Central memory CD8-positive, alpha-beta T cell (primary cell): ENCODE results near the gene EXOC3.
"Not testable (repeated sequence)": the region's sequence is repeated elsewhere in the genome, so short reads cannot be mapped to it uniquely, and the experiment has no call there.

Source experiments
- ATAC-seq: fragments of 150-1000 bp; cut with Tn5 transposase; replicated peaks from 2 replicates; pipeline ENCODE4 v1.10.0; 2022; ENCODE audit warnings: mild to moderate bottlenecking, moderate FRiP score, moderate number of reproducible peaks; ENCODE audit not compliant: poor library complexity, severe bottlenecking; ENCODE audit errors: extremely low read depth
- DNase-seq, 2 donors: peaks; one replicate each; pipeline ENCODE4 v3.0.0; 2021; ENCODE audit warnings: low spot score in 2 of 2
- H3K27ac Mint-ChIP-seq: one replicate; pipeline ENCODE4 v1.8.0; 2022; ENCODE audit warnings: low read depth, mild to moderate bottlenecking, moderate library complexity, mixed read lengths
- H3K27me3 Mint-ChIP-seq: one replicate; pipeline ENCODE4 v1.8.0; 2022; ENCODE audit warnings: mixed read lengths
- H3K36me3 Mint-ChIP-seq: one replicate; pipeline ENCODE4 v1.8.0; 2022; ENCODE audit warnings: mild to moderate bottlenecking, moderate library complexity, mixed read lengths; ENCODE audit not compliant: insufficient read depth
- H3K4me1 Mint-ChIP-seq: one replicate; pipeline ENCODE4 v1.8.0; 2022; ENCODE audit warnings: mixed read lengths
- H3K4me3 Mint-ChIP-seq: one replicate; pipeline ENCODE4 v1.8.0; 2022; ENCODE audit warnings: mild to moderate bottlenecking, moderate library complexity, mixed read lengths
- H3K9me3 Mint-ChIP-seq: one replicate; pipeline ENCODE4 v1.8.0; 2022; ENCODE audit warnings: mixed read lengths

EXOC3 gene

GRCh38 chr5:500491-500890 lies 57.5 kb downstream of the EXOC3 start:
- no peak overlapping the region for H3K27ac Mint-ChIP-seq
- no peaks in the 10 kb centered on the region for H3K4me1 Mint-ChIP-seq
- no peak overlapping the region for H3K4me3 Mint-ChIP-seq
- DNase-seq (no peak), ATAC-seq (no peak)
- peaks cover 30% of the 10 kb centered on the region for H3K27me3 Mint-ChIP-seq
- H3K9me3 Mint-ChIP-seq: no peaks in the 10 kb centered on the region
- no peaks in the 10 kb centered on the region for H3K36me3 Mint-ChIP-seq

DNA sequence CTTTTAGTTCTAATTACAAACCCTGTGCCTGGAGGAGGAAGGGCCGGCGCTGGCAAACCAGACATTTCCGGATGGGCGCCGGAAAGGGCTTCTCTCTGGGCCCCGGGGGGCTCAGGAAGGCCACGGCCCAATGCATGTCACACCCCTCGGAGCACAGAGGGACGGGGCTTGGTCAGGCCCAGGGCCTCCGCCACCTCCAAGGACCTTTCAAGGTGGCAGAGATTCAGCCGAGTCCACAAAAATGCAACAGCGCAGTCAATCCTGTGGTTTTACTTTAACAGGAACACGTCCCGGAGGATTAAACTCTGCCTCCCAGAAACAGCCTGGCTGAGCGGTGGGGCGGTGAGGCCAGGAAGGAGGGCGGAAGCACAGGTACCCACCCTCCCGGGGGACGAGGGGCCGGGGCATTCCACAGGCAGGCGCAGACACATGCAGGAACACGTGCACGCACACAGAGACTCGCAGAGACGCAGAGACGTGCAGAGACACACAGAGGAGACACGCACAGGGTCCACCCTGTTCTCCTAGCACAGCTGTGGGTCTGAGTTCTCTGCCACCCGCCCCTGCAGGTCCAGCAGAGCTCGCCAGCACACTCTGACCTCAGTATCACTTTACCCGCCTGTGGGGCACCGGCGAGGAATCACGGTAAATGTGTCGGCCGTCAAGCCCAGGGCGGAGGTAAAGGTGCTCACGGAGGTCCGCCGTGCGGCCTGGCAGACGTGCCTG lies 58.3 kb downstream of the EXOC3 start:
- no peak for DNase-seq
- Mint-ChIP-seq H3K4me3 (no peak overlapping the region), H3K36me3 (no peaks in the 10 kb centered on the region), H3K4me1 (no peaks in the 10 kb centered on the region), H3K27ac (no peak overlapping the region), H3K9me3 (no peaks in the 10 kb centered on the region), H3K27me3 (peaks cover 30% of the 10 kb centered on the region)
- no peak for ATAC-seq

GRCh38 chr5:501831-502184 lies 58.8 kb downstream of the EXOC3 start:
- no peak for DNase-seq
- H3K36me3 Mint-ChIP-seq: no peaks in the 10 kb centered on the region
- no peaks in the 10 kb centered on the region for H3K9me3 Mint-ChIP-seq
- H3K4me1 Mint-ChIP-seq: no peaks in the 10 kb centered on the region
- no peak overlapping the region for H3K27ac Mint-ChIP-seq
- ATAC-seq: no peak
- H3K4me3 Mint-ChIP-seq: no peak overlapping the region
- H3K27me3 Mint-ChIP-seq: peaks cover 30% of the 10 kb centered on the region

DNA sequence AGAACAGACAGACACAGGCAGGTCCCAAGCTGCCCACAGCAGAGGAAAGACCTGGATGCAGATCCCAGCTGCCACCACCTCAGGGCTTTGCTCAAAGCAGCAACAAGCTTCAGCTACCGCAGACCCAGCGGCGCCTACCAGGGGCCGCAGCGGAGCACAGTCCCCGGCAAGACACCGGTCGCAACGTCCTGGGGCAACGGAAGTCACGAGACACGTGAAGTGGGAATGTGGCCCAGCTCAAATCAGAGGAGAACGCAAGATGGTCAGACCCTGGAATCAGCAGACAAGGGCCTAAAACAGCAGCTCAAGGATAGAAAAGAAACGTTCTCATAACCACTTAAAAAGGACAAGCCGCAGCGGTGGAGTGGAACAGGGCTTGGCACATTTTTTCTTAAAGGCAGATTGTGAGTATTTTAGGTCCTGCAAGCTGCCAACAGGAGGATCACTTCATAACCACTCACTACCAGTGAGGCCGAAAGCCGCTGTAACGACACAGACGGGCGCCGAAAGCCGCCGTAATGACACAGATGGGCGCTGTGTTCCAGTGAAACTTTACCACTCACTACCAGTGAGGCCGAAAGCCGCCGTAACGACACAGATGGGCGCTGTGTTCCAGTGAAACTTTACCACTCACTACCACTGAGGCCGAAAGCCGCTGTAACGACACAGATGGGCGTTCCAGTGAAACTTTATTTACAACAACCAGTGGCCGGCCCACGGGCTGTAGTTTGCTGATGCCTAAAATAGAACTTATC lies 59.5 kb downstream of the EXOC3 start:
- Mint-ChIP-seq H3K27me3 (peaks cover 30% of the 10 kb centered on the region), H3K4me3 (no peak overlapping the region), H3K27ac (no peak overlapping the region), H3K36me3 (no peaks in the 10 kb centered on the region), H3K4me1 (no peaks in the 10 kb centered on the region), H3K9me3 (no peaks in the 10 kb centered on the region)
- ATAC-seq (no peak), DNase-seq (no peak)

DNA sequence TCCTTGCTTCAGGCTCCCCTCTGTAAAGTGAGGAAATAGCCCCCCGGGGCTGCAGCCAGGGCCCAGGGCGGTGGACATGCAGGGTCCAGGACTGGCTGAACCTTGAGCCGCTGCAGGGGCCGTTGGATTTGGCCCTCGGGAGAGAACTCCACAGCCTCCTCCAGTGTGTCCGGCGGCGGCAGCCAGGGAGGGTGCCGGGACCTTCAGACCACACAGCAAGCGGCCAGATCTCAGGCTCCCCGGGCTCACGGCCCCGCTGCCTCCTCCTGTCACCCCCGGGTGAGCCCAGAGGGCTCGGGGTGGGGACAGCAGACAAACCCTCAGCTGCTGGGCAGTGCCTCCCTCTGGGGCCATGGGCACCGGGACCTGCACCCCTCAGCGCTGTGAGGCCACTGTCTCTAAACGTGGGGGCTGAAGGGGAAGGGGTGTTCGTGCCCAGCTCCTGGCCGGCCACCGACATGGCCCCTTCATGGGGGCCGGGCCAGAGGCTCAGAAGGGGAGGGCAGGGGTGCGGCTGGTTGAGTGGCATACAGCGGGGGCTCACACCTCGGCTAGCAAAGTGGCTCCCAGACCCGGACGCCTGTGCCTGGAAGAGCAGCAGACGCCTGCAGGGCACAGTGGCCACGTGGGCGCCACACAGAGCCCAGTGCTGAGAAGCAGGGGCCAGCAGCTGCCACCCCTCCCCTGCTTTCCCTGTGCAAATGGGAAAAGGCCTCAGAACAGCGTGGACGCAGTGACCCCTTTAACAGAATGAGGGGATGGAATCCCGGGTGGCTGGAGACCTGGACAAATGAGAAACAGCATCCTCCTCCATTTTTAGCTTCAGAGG lies 61.6 kb downstream of the EXOC3 start:
- ATAC-seq (no peak), DNase-seq (no peak)
- Mint-ChIP-seq H3K27ac (no peak overlapping the region), H3K4me3 (no peak overlapping the region), H3K9me3 (no peaks in the 10 kb centered on the region), H3K36me3 (no peaks in the 10 kb centered on the region), H3K4me1 (no peaks in the 10 kb centered on the region), H3K27me3 (peaks cover 21% of the 10 kb centered on the region)

GRCh38 chr5:505951-506525 lies 63.1 kb downstream of the EXOC3 start:
- Mint-ChIP-seq H3K9me3 (no peaks in the 10 kb centered on the region), H3K36me3 (no peaks in the 10 kb centered on the region), H3K4me3 (no peak overlapping the region), H3K4me1 (no peaks in the 10 kb centered on the region), H3K27me3 (peaks cover 19% of the 10 kb centered on the region), H3K27ac (no peak overlapping the region)
- DNase-seq: no peak
- ATAC-seq: no peak

- peaks cover 19% of the 10 kb centered on the region for H3K27me3 Mint-ChIP-seq
- H3K27ac Mint-ChIP-seq, H3K36me3 Mint-ChIP-seq, H3K9me3 Mint-ChIP-seq, H3K4me1 Mint-ChIP-seq, H3K4me3 Mint-ChIP-seq, DNase-seq, ATAC-seq: not testable (repeated sequence)
These were observed 65.1 kb downstream of the EXOC3 start for GRCh38 chr5:507986-508575.

DNA sequence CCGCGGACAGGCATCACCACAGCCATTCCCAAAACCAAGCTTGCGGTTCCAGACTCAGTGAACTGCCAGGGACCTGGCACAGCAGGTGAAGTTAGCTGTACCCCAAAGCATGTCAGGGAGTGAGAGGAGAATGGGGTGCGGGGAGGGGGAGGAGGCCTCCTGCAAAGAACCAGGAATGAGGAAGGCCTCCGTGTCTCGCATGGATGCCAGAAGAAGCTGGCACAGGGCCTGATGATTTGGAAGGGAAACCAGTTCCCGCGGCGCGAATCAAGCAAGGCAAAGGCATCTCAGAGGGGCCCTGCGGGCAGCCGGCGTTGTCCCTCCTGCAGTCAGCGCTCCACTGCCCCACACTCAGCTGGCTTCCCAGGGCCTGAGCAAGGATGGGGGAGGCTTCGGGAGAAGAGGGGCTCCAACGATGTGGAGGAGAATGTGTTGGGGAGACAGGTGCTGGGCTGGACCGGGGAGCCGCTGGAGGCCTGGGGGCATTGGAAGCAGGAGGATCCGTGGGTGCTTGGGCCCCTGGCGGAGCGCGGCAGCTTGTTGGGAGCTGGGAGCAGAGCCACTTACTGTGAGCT lies 66.7 kb downstream of the EXOC3 start:
- no peak for ATAC-seq
- Mint-ChIP-seq H3K27ac (no peak overlapping the region), H3K4me1 (no peaks in the 10 kb centered on the region), H3K4me3 (no peak overlapping the region), H3K27me3 (peaks cover 9% of the 10 kb centered on the region), H3K9me3 (no peaks in the 10 kb centered on the region), H3K36me3 (peaks cover 2% of the 10 kb centered on the region)
- DNase-seq: no peak

DNA sequence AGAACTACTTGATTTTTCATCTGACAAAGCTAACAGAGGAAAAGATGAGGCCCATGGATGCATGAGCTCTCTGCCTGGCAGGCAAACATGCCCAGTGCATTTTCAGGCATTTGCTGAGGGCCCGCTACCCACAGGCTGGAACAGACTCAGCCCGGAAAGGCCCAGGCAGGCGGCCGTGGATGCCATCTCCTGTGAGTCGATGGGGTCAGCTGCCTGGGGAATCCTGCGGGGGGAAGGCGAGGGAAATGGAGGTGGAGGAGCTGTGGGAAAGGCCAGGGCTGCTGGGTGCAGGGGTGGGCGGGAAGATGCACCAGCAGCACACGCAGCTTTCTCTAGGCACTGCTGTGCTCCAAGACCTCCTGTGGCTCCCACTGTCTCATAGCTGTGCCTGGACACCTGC lies 67.5 kb downstream of the EXOC3 start:
- H3K4me1 Mint-ChIP-seq: no peaks in the 10 kb centered on the region
- peaks cover 14% of the 10 kb centered on the region for H3K27me3 Mint-ChIP-seq
- no peaks in the 10 kb centered on the region for H3K9me3 Mint-ChIP-seq
- H3K27ac Mint-ChIP-seq: no peak overlapping the region
- no peak overlapping the region for H3K4me3 Mint-ChIP-seq
- DNase-seq (no peak), ATAC-seq (no peak)
- peaks cover 2% of the 10 kb centered on the region for H3K36me3 Mint-ChIP-seq

GRCh38 chr5:511476-511875 lies 68.5 kb downstream of the EXOC3 start:
- peaks cover 2% of the 10 kb centered on the region for H3K36me3 Mint-ChIP-seq
- H3K27me3 Mint-ChIP-seq: peaks cover 23% of the 10 kb centered on the region
- no peak overlapping the region for H3K4me3 Mint-ChIP-seq
- ATAC-seq: no peak
- no peaks in the 10 kb centered on the region for H3K4me1 Mint-ChIP-seq
- H3K9me3 Mint-ChIP-seq: no peaks in the 10 kb centered on the region
- no peak for DNase-seq
- no peak overlapping the region for H3K27ac Mint-ChIP-seq

GRCh38 chr5:513216-514100 lies 70.5 kb downstream of the EXOC3 start:
- Mint-ChIP-seq H3K36me3 (peaks cover 2% of the 10 kb centered on the region), H3K4me1 (no peaks in the 10 kb centered on the region), H3K4me3 (no peak overlapping the region), H3K27ac (no peak overlapping the region), H3K27me3 (peaks cover 41% of the 10 kb centered on the region), H3K9me3 (peaks cover 9% of the 10 kb centered on the region)
- DNase-seq (no peak), ATAC-seq (no peak)
